GM12878 (cell line): ENCODE results near the gene PTPRN2.

Source experiments
- ATF2 ChIP-seq: IDR thresholded peaks from 2 replicates; pipeline ENCODE4 v1.6.1; 2012; ENCODE audit warnings: low read length, inconsistent platforms
- CTCF ChIP-seq, 3 experiments: IDR thresholded peaks in 2 of 3; conservative IDR thresholded peaks in 1 of 3; 2 replicates each; pipeline ENCODE4 v1.5.1; 2011; ENCODE audit warnings: low read depth in 3 of 3, low read length in 3 of 3, mild to moderate bottlenecking in 3 of 3, control low read depth in 2 of 3, moderate library complexity in 2 of 3, inconsistent platforms in 1 of 3, mixed read lengths in 1 of 3; ENCODE audit not compliant: control insufficient read depth in 2 of 3, insufficient read depth in 1 of 3; ENCODE audit errors: extremely low read depth in 1 of 3
- EZH2 ChIP-seq: IDR thresholded peaks from 2 replicates; pipeline ENCODE4 v1.6.1; 2012; ENCODE audit warnings: low read depth, mild to moderate bottlenecking, control low read depth, inconsistent platforms, low read length, borderline replicate concordance; ENCODE audit not compliant: control insufficient read depth
- HDAC2 ChIP-seq: fragments of 200-600 bp; sonication (generic); IDR thresholded peaks from 2 replicates; pipeline ENCODE4 v1.6.1; 2017
- MEF2A ChIP-seq: IDR thresholded peaks from 2 replicates; pipeline ENCODE4 v1.6.1; 2011; ENCODE audit warnings: low read depth, mild to moderate bottlenecking, low read length, moderate library complexity; ENCODE audit not compliant: insufficient read depth
- POLR2A ChIP-seq: IDR thresholded peaks from 2 replicates; pipeline ENCODE4 v1.6.1; 2011; ENCODE audit warnings: low read depth, mild to moderate bottlenecking, low read length
- SPI1 ChIP-seq: IDR thresholded peaks from 2 replicates; pipeline ENCODE4 v1.6.1; 2011; ENCODE audit warnings: low read depth, mild to moderate bottlenecking, low read length, moderate library complexity, borderline replicate concordance; ENCODE audit not compliant: insufficient read depth
- TCF12 ChIP-seq: IDR thresholded peaks from 2 replicates; pipeline ENCODE4 v1.6.1; 2011; ENCODE audit warnings: low read depth, mild to moderate bottlenecking, low read length

- no peak for TF ChIP-seq EZH2
- no peak for TF ChIP-seq MEF2A
- no peak for TF ChIP-seq POLR2A
- no peak for TF ChIP-seq SPI1
- TF ChIP-seq CTCF (IDR thresholded peaks at IDR 0.05 in 2 of 3, conservative IDR thresholded peaks at IDR 0.05 in 1 of 3; ENCODE audit: control insufficient read depth in 2 of 3, extremely low read depth in 1 of 3, insufficient read depth in 1 of 3, low read depth in 3 of 3, low read length in 3 of 3) = no peak
- TF ChIP-seq TCF12 = no peak
- no peak for TF ChIP-seq ATF2
- TF ChIP-seq HDAC2 = no peak
These were observed 471.4 kb downstream of the PTPRN2 start for GRCh38 chr7:158116235-158116634.
